Astrocyte (in vitro differentiated cells and primary cell): ENCODE data around the gene LRMDA. TPM values are rescaled to one million over a fixed set of nuclear protein-coding genes. Genes with fewer than 3 reads are reported as not detected.

Experiments
- DNase-seq: peaks from one replicate; pipeline ENCODE4 v3.0.0-alpha.2; 2010; ENCODE audit warnings: low read depth
- FAIRE-seq: peaks from 2 replicates; lab custom pipeline; 2011; peaks lifted over from hg19 to GRCh38; lab: Jason Lieb, UNC
- H2AFZ ChIP-seq: 2 replicates; pipeline ENCODE4 v1.6.0; 2012; ENCODE audit warnings: low read depth, low read length, inconsistent platforms
- H3K27ac ChIP-seq: 2 replicates; pipeline ENCODE4 v1.5.1; 2011; ENCODE audit warnings: low read depth, low read length, inconsistent platforms
- H3K27me3 ChIP-seq: 2 replicates; pipeline ENCODE4 v1.6.0; 2011; ENCODE audit warnings: low read length, inconsistent platforms; ENCODE audit not compliant: insufficient read depth
- H3K36me3 ChIP-seq: 2 replicates; pipeline ENCODE4 v1.5.1; 2011; ENCODE audit warnings: low read length, inconsistent platforms; ENCODE audit not compliant: insufficient read depth
- H3K4me1 ChIP-seq: 2 replicates; pipeline ENCODE4 v1.5.1; 2011; ENCODE audit warnings: low read length, inconsistent platforms; ENCODE audit not compliant: insufficient read depth
- H3K4me2 ChIP-seq: 2 replicates; pipeline ENCODE4 v1.6.0; 2012; ENCODE audit warnings: low read length, inconsistent platforms
- H3K4me3 ChIP-seq: 2 replicates; pipeline ENCODE4 v1.5.1; 2011; ENCODE audit warnings: low read depth, mild to moderate bottlenecking, low read length, inconsistent platforms; ENCODE audit not compliant: insufficient read depth
- H3K79me2 ChIP-seq: 2 replicates; pipeline ENCODE4 v1.6.0; 2012; ENCODE audit warnings: mild to moderate bottlenecking, low read length, inconsistent platforms; ENCODE audit not compliant: insufficient read depth
- H3K9ac ChIP-seq: 2 replicates; pipeline ENCODE4 v1.6.0; 2012; ENCODE audit warnings: mild to moderate bottlenecking, low read length, inconsistent platforms
- H3K9me3 ChIP-seq: 2 replicates; pipeline ENCODE4 v1.5.1; 2012; ENCODE audit warnings: low read depth, mild to moderate bottlenecking, low read length, inconsistent platforms; ENCODE audit not compliant: insufficient read depth
- H4K20me1 ChIP-seq: 2 replicates; pipeline ENCODE4 v1.6.0; 2012; ENCODE audit warnings: low read length, inconsistent platforms; ENCODE audit not compliant: insufficient read depth
- H3K27ac Mint-ChIP-seq: one replicate; pipeline ENCODE4 v1.8.0; 2021; ENCODE audit warnings: mild to moderate bottlenecking, mixed read lengths; ENCODE audit not compliant: unreplicated experiment
- H3K27me3 Mint-ChIP-seq: one replicate; pipeline ENCODE4 v1.8.0; 2021; ENCODE audit warnings: low read depth, mixed read lengths; ENCODE audit not compliant: unreplicated experiment
- H3K36me3 Mint-ChIP-seq: one replicate; pipeline ENCODE4 v1.8.0; 2021; ENCODE audit warnings: low read depth, mixed read lengths; ENCODE audit not compliant: unreplicated experiment
- H3K4me1 Mint-ChIP-seq: one replicate; pipeline ENCODE4 v1.8.0; 2021; ENCODE audit warnings: low read depth, mixed read lengths; ENCODE audit not compliant: unreplicated experiment
- H3K4me3 Mint-ChIP-seq: one replicate; pipeline ENCODE4 v1.8.0; 2021; ENCODE audit warnings: mild to moderate bottlenecking, moderate library complexity, mixed read lengths; ENCODE audit not compliant: unreplicated experiment
- H3K9me3 Mint-ChIP-seq: one replicate; pipeline ENCODE4 v1.8.0; 2021; ENCODE audit warnings: mild to moderate bottlenecking, mixed read lengths; ENCODE audit not compliant: unreplicated experiment
- CTCF ChIP-seq: IDR thresholded peaks from 2 replicates; pipeline ENCODE4 v1.5.1; 2011; ENCODE audit warnings: low read depth, mild to moderate bottlenecking, inconsistent platforms, low read length, moderate library complexity; ENCODE audit not compliant: insufficient read depth
- EZH2 ChIP-seq: IDR thresholded peaks from 2 replicates; pipeline ENCODE4 v1.6.1; 2012; ENCODE audit warnings: mild to moderate bottlenecking, low read length, inconsistent platforms; ENCODE audit not compliant: insufficient read depth
- total RNA-seq: library from RNA; stranded (reverse); gene quantifications from 2 replicates; pipeline ENCODE4 v1.2.1, GENCODE V29; 2021

Gene LRMDA
- total RNA-seq, 1 donor from 2014 or later, result 2.7 TPM

- Histone ChIP-seq H3K79me2 (no peaks in the 10 kb centered on the region), H3K9ac (no peak overlapping the region), H2AFZ (no peak overlapping the region), H3K4me2 (no peak overlapping the region), H4K20me1 (no peaks in the 10 kb centered on the region), H3K9me3 (no peaks in the 10 kb centered on the region), H3K27me3 (no peaks in the 10 kb centered on the region), H3K4me3 (no peak overlapping the region), H3K27ac (no peak overlapping the region), H3K36me3 (no peaks in the 10 kb centered on the region), H3K4me1 (no peaks in the 10 kb centered on the region)
- Mint-ChIP-seq H3K4me3 (no peak overlapping the region), H3K4me1 (no peaks in the 10 kb centered on the region), H3K9me3 (peaks cover 2% of the 10 kb centered on the region), H3K27ac (no peak overlapping the region), H3K36me3 (no peaks in the 10 kb centered on the region), H3K27me3 (peaks cover 2% of the 10 kb centered on the region)
- FAIRE-seq, result no peak
- no peak for DNase-seq
- TF ChIP-seq EZH2 (no peak), CTCF (no peak)
Observed at GRCh38 chr10:75862935-75863334, 431.5 kb downstream of the LRMDA start.

- Histone ChIP-seq H2AFZ (no peak overlapping the region), H3K4me1 (no peaks in the 10 kb centered on the region), H3K9ac (no peak overlapping the region), H3K79me2 (no peaks in the 10 kb centered on the region), H3K4me2 (no peak overlapping the region), H3K4me3 (no peak overlapping the region), H3K36me3 (no peaks in the 10 kb centered on the region), H3K9me3 (no peaks in the 10 kb centered on the region), H3K27me3 (no peaks in the 10 kb centered on the region), H4K20me1 (no peaks in the 10 kb centered on the region), H3K27ac (no peak overlapping the region)
- no peak overlapping the region for H3K27ac Mint-ChIP-seq
- FAIRE-seq (no peak), DNase-seq (no peak)
- TF ChIP-seq EZH2 (no peak), CTCF (no peak)
- H3K4me3 Mint-ChIP-seq, result no peak overlapping the region
- H3K27me3 Mint-ChIP-seq, result peaks cover 7% of the 10 kb centered on the region
- H3K36me3 Mint-ChIP-seq, result no peaks in the 10 kb centered on the region
- no peaks in the 10 kb centered on the region for H3K4me1 Mint-ChIP-seq
- H3K9me3 Mint-ChIP-seq, result peaks cover 2% of the 10 kb centered on the region
Observed at GRCh38 chr10:75864717-75865116, 433.3 kb downstream of the LRMDA start.

GRCh38 chr10:75865413-75866299, 434.2 kb downstream of the LRMDA start:
- Histone ChIP-seq H3K27ac (no peak overlapping the region), H3K36me3 (no peaks in the 10 kb centered on the region), H4K20me1 (no peaks in the 10 kb centered on the region), H3K9ac (no peak overlapping the region), H3K4me3 (no peak overlapping the region), H3K4me2 (no peak overlapping the region), H3K27me3 (no peaks in the 10 kb centered on the region), H3K9me3 (no peaks in the 10 kb centered on the region), H3K79me2 (no peaks in the 10 kb centered on the region), H3K4me1 (no peaks in the 10 kb centered on the region), H2AFZ (no peak overlapping the region)
- no peak overlapping the region for H3K4me3 Mint-ChIP-seq
- no peaks in the 10 kb centered on the region for H3K36me3 Mint-ChIP-seq
- H3K9me3 Mint-ChIP-seq, result peaks cover 2% of the 10 kb centered on the region
- peaks cover 10% of the 10 kb centered on the region for H3K27me3 Mint-ChIP-seq
- no peaks in the 10 kb centered on the region for H3K4me1 Mint-ChIP-seq
- FAIRE-seq, result no peak
- TF ChIP-seq CTCF (no peak), EZH2 (no peak)
- H3K27ac Mint-ChIP-seq, result no peak overlapping the region
- DNase-seq, result no peak
